ENCODE data around the gene COL11A1.
"Not testable (repeated sequence)": the region's sequence is repeated elsewhere in the genome, so short reads cannot be mapped to it uniquely, and the experiment has no call there.

The COL11A1 gene

GRCh38 chr1:103084181-103084580 lies 24.1 kb downstream of the COL11A1 start:
- DNase-seq (ENCODE audit: low read depth in 1 of 2, low spot score in 1 of 2): no peak

GRCh38 chr1:103075316-103076000 lies 32.9 kb downstream of the COL11A1 start:
- DNase-seq (ENCODE audit: low read depth in 1 of 2, low spot score in 1 of 2): no peak

GRCh38 chr1:103074224-103074623 lies 34.1 kb downstream of the COL11A1 start:
- DNase-seq (ENCODE audit: low read depth in 1 of 2, low spot score in 1 of 2): no peak

- DNase-seq (ENCODE audit: low read depth in 1 of 2, low spot score in 1 of 2): no peak
Measured at GRCh38 chr1:103069201-103069600, 39.1 kb downstream of the COL11A1 start.

- no peak for DNase-seq (ENCODE audit: low read depth in 1 of 2, low spot score in 1 of 2)
Measured at GRCh38 chr1:103063921-103064320, 44.4 kb downstream of the COL11A1 start.

GRCh38 chr1:103058391-103058790 lies 49.9 kb downstream of the COL11A1 start:
- DNase-seq (ENCODE audit: low read depth in 1 of 2, low spot score in 1 of 2): no peak

- no peak for DNase-seq (ENCODE audit: low read depth in 1 of 2, low spot score in 1 of 2)
Measured at GRCh38 chr1:103056423-103056822, 51.9 kb downstream of the COL11A1 start.

- DNase-seq (ENCODE audit: low read depth in 1 of 2, low spot score in 1 of 2): not testable (repeated sequence)
Measured at GRCh38 chr1:103028110-103028509, 80.2 kb downstream of the COL11A1 start.

- DNase-seq (ENCODE audit: low read depth in 1 of 2, low spot score in 1 of 2): no peak
Measured at GRCh38 chr1:103025858-103026409, 82.4 kb downstream of the COL11A1 start.

- DNase-seq (ENCODE audit: low read depth in 1 of 2, low spot score in 1 of 2): no peak
Measured at GRCh38 chr1:103024051-103024450, 84.3 kb downstream of the COL11A1 start.

- no peak for DNase-seq (ENCODE audit: low read depth in 1 of 2, low spot score in 1 of 2)
Measured at GRCh38 chr1:103002005-103002404, 106.3 kb downstream of the COL11A1 start.

- no peak for DNase-seq (ENCODE audit: low read depth in 1 of 2, low spot score in 1 of 2)
Measured at GRCh38 chr1:102978874-102979273, 129.4 kb downstream of the COL11A1 start.

GRCh38 chr1:102977292-102977691 lies 131.0 kb downstream of the COL11A1 start:
- DNase-seq (ENCODE audit: low read depth in 1 of 2, low spot score in 1 of 2): no peak

- DNase-seq (ENCODE audit: low read depth in 1 of 2, low spot score in 1 of 2): no peak
Measured at GRCh38 chr1:102970496-102971078, 137.7 kb downstream of the COL11A1 start.

- DNase-seq (ENCODE audit: low read depth in 1 of 2, low spot score in 1 of 2): no peak
Measured at GRCh38 chr1:102967786-102968185, 140.5 kb downstream of the COL11A1 start.

GRCh38 chr1:102961549-102961948 lies 146.8 kb downstream of the COL11A1 start:
- no peak for DNase-seq (ENCODE audit: low read depth in 1 of 2, low spot score in 1 of 2)

GRCh38 chr1:102954576-102954975 lies 153.7 kb downstream of the COL11A1 start:
- DNase-seq (ENCODE audit: low read depth in 1 of 2, low spot score in 1 of 2): no peak

GRCh38 chr1:102952400-102952799 lies 155.9 kb downstream of the COL11A1 start:
- no peak for DNase-seq (ENCODE audit: low read depth in 1 of 2, low spot score in 1 of 2)

- no peak for DNase-seq (ENCODE audit: low read depth in 1 of 2, low spot score in 1 of 2)
Measured at GRCh38 chr1:102942324-102942723, 166.0 kb downstream of the COL11A1 start.

- no peak for DNase-seq (ENCODE audit: low read depth in 1 of 2, low spot score in 1 of 2)
Measured at GRCh38 chr1:102941366-102941947, 166.9 kb downstream of the COL11A1 start.

GRCh38 chr1:102937401-102937800 lies 170.9 kb downstream of the COL11A1 start:
- no peak for DNase-seq (ENCODE audit: low read depth in 1 of 2, low spot score in 1 of 2)

GRCh38 chr1:102933362-102933761 lies 175.0 kb downstream of the COL11A1 start:
- DNase-seq (ENCODE audit: low read depth in 1 of 2, low spot score in 1 of 2): not testable (repeated sequence)

Measured in activated T-helper 1 cell treated with anti-CD3 and anti-CD28 coated beads, Interleukin-2, amount 50 U/mL, for 16 hours (primary cell).